Neural cell (in vitro differentiated cells): ENCODE results near the gene HOXB9. TPM values are rescaled to one million over a fixed set of nuclear protein-coding genes. Genes with fewer than 3 reads are reported as not detected.

ENCODE experiments used
- H2AFZ ChIP-seq: fragments of 200-600, 300-800 bp; sonication (generic), shearing (Covaris generic); 2 replicates; pipeline ENCODE4 v1.6.0; 2014; ENCODE audit warnings: low read depth, mild to moderate bottlenecking, antibody characterized with exemption, low read length, moderate library complexity
- H3F3A ChIP-seq: fragments of 200-600 bp; shearing (Covaris generic); 2 replicates; pipeline ENCODE4 v1.6.1; 2016; ENCODE audit warnings: mild to moderate bottlenecking, moderate library complexity, mixed read lengths, antibody characterized with exemption, low read length; ENCODE audit not compliant: insufficient read depth, poor library complexity, severe bottlenecking
- H3K27ac ChIP-seq: fragments of 200-600, 300-800 bp; sonication (generic), shearing (Covaris generic); 2 replicates; pipeline ENCODE4 v1.5.1; 2014; ENCODE audit warnings: mild to moderate bottlenecking, low read length, moderate library complexity
- H3K27me3 ChIP-seq: fragments of 300-800, 200-600 bp; sonication (generic), shearing (Covaris generic); 2 replicates; pipeline ENCODE4 v1.6.0; 2014; ENCODE audit warnings: mild to moderate bottlenecking, low read depth, low read length, moderate library complexity; ENCODE audit not compliant: insufficient read depth
- H3K36me3 ChIP-seq: fragments of 300-800, 200-600 bp; sonication (generic), shearing (Covaris generic); 2 replicates; pipeline ENCODE4 v1.5.1; 2014; ENCODE audit warnings: mild to moderate bottlenecking, antibody characterized with exemption, low read length, moderate library complexity; ENCODE audit not compliant: insufficient read depth
- H3K4me2 ChIP-seq: fragments of 300-800, 200-600 bp; sonication (generic), shearing (Covaris generic); 2 replicates; pipeline ENCODE4 v1.6.0; 2014; ENCODE audit warnings: mild to moderate bottlenecking, low read length
- H3K4me3 ChIP-seq: fragments of 300-800, 200-600 bp; sonication (generic), shearing (Covaris generic); 2 replicates; pipeline ENCODE4 v1.5.1; 2014; ENCODE audit warnings: mild to moderate bottlenecking, low read length, moderate library complexity
- H3K79me2 ChIP-seq: fragments of 200-600 bp; shearing (Covaris generic); replicated peaks from 2 replicates; pipeline ENCODE4 v1.6.0; 2014; ENCODE audit warnings: mild to moderate bottlenecking, low read length, moderate library complexity; ENCODE audit not compliant: insufficient read depth
- H3K9ac ChIP-seq: fragments of 300-800, 200-600 bp; sonication (generic), shearing (Covaris generic); 2 replicates; pipeline ENCODE4 v1.6.1; 2016; ENCODE audit warnings: mild to moderate bottlenecking, low read length, mixed read lengths
- H3K9me2 ChIP-seq: fragments of 200-600 bp; shearing (Covaris generic); 2 replicates; pipeline ENCODE4 v1.6.1; 2016; ENCODE audit warnings: mild to moderate bottlenecking, low read length, mixed read lengths; ENCODE audit not compliant: insufficient read depth
- H3K9me3 ChIP-seq: fragments of 200-600, 300-800 bp; sonication (generic), shearing (Covaris generic); 2 replicates; pipeline ENCODE4 v1.6.1; 2016; ENCODE audit warnings: mild to moderate bottlenecking, mixed run types, low read length, moderate library complexity, mixed read lengths
- H4K20me1 ChIP-seq: fragments of 200-600 bp; shearing (Covaris generic); 2 replicates; pipeline ENCODE4 v1.6.1; 2016; ENCODE audit warnings: mild to moderate bottlenecking, mixed run types; ENCODE audit not compliant: insufficient read depth
- EP300 ChIP-seq: fragments of 450-650 bp; conservative IDR thresholded peaks from 2 replicates; pipeline ENCODE4 v1.6.1; 2014; ENCODE audit warnings: antibody characterized with exemption, mild to moderate bottlenecking, moderate library complexity; ENCODE audit not compliant: poor library complexity, severe bottlenecking
- EZH2 ChIP-seq: fragments of 200-600, 300-800 bp; shearing (Covaris generic), sonication (generic); IDR thresholded peaks from 2 replicates; pipeline ENCODE4 v1.6.1; 2014; ENCODE audit warnings: antibody characterized with exemption, low read length, borderline replicate concordance, mild to moderate bottlenecking; ENCODE audit not compliant: insufficient read depth, poor library complexity, severe bottlenecking
- MXI1 ChIP-seq: fragments of 450-650 bp; conservative IDR thresholded peaks from 2 replicates; pipeline ENCODE4 v1.6.1; 2014; ENCODE audit warnings: antibody characterized with exemption, mild to moderate bottlenecking; ENCODE audit not compliant: poor library complexity, severe bottlenecking
- POLR2AphosphoS5 ChIP-seq: IDR thresholded peaks from 2 replicates; pipeline ENCODE4 v1.6.1; 2012
- RAD21 ChIP-seq: fragments of 450-650 bp; conservative IDR thresholded peaks from 2 replicates; pipeline ENCODE4 v1.6.1; 2014; ENCODE audit warnings: antibody characterized with exemption, mild to moderate bottlenecking, moderate library complexity
- SMC3 ChIP-seq: fragments of 450-650 bp; conservative IDR thresholded peaks from 2 replicates; pipeline ENCODE4 v1.6.1; 2014; ENCODE audit warnings: antibody characterized with exemption, mild to moderate bottlenecking, moderate library complexity; ENCODE audit not compliant: poor library complexity
- TAF1 ChIP-seq: IDR thresholded peaks from 2 replicates; pipeline ENCODE4 v1.6.1; 2012; ENCODE audit warnings: low read depth
- polyA plus RNA-seq: library from polyadenylated mRNA; depleted of rRNA; stranded (reverse); fragments of >200 nt; gene quantifications from 2 replicates; pipeline ENCODE4 v1.2.3, GENCODE V29; 2014
- TF ChIP-seq, protein P1 (sequence below): fragments of 450-650 bp; IDR thresholded peaks from 2 replicates; pipeline ENCODE4 v1.5.1; 2014; ENCODE audit warnings: antibody characterized with exemption, mild to moderate bottlenecking, moderate library complexity; ENCODE audit not compliant: poor library complexity, severe bottlenecking
- TF ChIP-seq, protein P2 (sequence below): IDR thresholded peaks from 2 replicates; pipeline ENCODE4 v1.6.1; 2012; ENCODE audit warnings: borderline replicate concordance

Gene HOXB9
- polyA plus RNA-seq, 1 donor from 2014 or later, result not detected

DNA sequence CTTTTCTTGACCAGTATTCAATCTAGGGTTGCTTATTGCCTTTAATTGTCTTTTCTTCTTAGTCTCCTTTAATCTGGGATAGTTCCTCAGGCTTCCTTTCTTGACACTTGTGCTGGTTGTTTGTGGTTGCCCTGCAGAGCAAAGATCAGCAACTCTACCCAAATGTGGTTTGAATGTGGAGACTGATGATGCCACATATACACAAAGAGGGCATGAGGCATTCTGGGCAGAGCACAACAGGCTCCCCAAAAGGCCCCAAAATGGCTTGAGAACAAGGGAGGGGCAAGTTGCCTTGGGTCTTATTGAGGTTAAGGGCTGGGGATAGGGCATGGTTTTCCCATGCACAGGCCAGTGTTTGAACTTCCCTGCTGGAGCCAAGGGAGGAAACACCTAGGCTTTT is 29.8 kb upstream of the HOXB9 start:
- Histone ChIP-seq H4K20me1 (no peaks in the 10 kb centered on the region), H3K36me3 (no peaks in the 10 kb centered on the region), H3K9ac (no peak overlapping the region), H3K27ac (no peak overlapping the region), H3K4me2 (no peak overlapping the region), H3F3A (no peaks in the 10 kb centered on the region), H2AFZ (no peak overlapping the region), H3K9me3 (no peaks in the 10 kb centered on the region), H3K79me2 (no peaks in the 10 kb centered on the region), H3K27me3 (peaks cover 37% of the 10 kb centered on the region), H3K4me3 (no peak overlapping the region), H3K9me2 (no peaks in the 10 kb centered on the region)
- TF ChIP-seq POLR2AphosphoS5, result no peak
- TF ChIP-seq TAF1, result no peak
- TF ChIP-seq, protein P1, sequence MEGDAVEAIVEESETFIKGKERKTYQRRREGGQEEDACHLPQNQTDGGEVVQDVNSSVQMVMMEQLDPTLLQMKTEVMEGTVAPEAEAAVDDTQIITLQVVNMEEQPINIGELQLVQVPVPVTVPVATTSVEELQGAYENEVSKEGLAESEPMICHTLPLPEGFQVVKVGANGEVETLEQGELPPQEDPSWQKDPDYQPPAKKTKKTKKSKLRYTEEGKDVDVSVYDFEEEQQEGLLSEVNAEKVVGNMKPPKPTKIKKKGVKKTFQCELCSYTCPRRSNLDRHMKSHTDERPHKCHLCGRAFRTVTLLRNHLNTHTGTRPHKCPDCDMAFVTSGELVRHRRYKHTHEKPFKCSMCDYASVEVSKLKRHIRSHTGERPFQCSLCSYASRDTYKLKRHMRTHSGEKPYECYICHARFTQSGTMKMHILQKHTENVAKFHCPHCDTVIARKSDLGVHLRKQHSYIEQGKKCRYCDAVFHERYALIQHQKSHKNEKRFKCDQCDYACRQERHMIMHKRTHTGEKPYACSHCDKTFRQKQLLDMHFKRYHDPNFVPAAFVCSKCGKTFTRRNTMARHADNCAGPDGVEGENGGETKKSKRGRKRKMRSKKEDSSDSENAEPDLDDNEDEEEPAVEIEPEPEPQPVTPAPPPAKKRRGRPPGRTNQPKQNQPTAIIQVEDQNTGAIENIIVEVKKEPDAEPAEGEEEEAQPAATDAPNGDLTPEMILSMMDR, result no peak
- TF ChIP-seq MXI1, result no peak
- no peak for TF ChIP-seq SMC3
- TF ChIP-seq EP300, result no peak
- TF ChIP-seq, protein P2, sequence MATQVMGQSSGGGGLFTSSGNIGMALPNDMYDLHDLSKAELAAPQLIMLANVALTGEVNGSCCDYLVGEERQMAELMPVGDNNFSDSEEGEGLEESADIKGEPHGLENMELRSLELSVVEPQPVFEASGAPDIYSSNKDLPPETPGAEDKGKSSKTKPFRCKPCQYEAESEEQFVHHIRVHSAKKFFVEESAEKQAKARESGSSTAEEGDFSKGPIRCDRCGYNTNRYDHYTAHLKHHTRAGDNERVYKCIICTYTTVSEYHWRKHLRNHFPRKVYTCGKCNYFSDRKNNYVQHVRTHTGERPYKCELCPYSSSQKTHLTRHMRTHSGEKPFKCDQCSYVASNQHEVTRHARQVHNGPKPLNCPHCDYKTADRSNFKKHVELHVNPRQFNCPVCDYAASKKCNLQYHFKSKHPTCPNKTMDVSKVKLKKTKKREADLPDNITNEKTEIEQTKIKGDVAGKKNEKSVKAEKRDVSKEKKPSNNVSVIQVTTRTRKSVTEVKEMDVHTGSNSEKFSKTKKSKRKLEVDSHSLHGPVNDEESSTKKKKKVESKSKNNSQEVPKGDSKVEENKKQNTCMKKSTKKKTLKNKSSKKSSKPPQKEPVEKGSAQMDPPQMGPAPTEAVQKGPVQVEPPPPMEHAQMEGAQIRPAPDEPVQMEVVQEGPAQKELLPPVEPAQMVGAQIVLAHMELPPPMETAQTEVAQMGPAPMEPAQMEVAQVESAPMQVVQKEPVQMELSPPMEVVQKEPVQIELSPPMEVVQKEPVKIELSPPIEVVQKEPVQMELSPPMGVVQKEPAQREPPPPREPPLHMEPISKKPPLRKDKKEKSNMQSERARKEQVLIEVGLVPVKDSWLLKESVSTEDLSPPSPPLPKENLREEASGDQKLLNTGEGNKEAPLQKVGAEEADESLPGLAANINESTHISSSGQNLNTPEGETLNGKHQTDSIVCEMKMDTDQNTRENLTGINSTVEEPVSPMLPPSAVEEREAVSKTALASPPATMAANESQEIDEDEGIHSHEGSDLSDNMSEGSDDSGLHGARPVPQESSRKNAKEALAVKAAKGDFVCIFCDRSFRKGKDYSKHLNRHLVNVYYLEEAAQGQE, result no peak
- no peak for TF ChIP-seq RAD21
- TF ChIP-seq EZH2, result no peak

DNA sequence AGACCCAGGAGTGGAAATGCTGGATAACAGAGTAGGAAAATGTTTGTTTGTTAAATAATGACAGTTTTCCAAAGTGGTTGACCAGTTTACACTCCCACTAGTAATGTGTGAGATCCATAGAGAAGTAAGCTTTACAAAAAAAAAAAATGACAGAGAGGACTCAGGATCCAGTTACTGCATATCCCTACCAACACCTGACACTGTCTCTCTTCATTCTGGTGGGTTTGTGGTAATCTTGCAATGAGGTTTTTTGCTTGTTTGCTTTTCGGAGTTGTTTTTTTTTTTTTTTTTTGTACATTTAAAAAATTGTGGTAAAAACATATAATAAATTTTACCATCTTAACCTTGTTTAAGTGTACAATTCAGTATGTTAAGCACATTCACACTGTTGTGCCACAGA is 23.6 kb upstream of the HOXB9 start:
- TF ChIP-seq EP300, result no peak
- no peak for TF ChIP-seq SMC3
- no peak for TF ChIP-seq POLR2AphosphoS5
- no peak for TF ChIP-seq RAD21
- no peak for TF ChIP-seq EZH2
- TF ChIP-seq, protein P1, result no peak
- no peak for TF ChIP-seq TAF1
- no peak for TF ChIP-seq MXI1
- TF ChIP-seq, protein P2, result no peak
- Histone ChIP-seq H3K9me3 (no peaks in the 10 kb centered on the region), H3K27ac (no peak overlapping the region), H3K9ac (no peak overlapping the region), H3K79me2 (no peaks in the 10 kb centered on the region), H4K20me1 (no peaks in the 10 kb centered on the region), H3K9me2 (no peaks in the 10 kb centered on the region), H3K36me3 (no peaks in the 10 kb centered on the region), H3K27me3 (peaks cover 74% of the 10 kb centered on the region), H2AFZ (no peak overlapping the region), H3K4me3 (no peak overlapping the region), H3K4me2 (no peak overlapping the region), H3F3A (no peaks in the 10 kb centered on the region)
